ENCODE data around the gene DDX11.
"Not testable (repeated sequence)": the region's sequence is repeated elsewhere in the genome, so short reads cannot be mapped to it uniquely, and the experiment has no call there.

Gene DDX11

DNA sequence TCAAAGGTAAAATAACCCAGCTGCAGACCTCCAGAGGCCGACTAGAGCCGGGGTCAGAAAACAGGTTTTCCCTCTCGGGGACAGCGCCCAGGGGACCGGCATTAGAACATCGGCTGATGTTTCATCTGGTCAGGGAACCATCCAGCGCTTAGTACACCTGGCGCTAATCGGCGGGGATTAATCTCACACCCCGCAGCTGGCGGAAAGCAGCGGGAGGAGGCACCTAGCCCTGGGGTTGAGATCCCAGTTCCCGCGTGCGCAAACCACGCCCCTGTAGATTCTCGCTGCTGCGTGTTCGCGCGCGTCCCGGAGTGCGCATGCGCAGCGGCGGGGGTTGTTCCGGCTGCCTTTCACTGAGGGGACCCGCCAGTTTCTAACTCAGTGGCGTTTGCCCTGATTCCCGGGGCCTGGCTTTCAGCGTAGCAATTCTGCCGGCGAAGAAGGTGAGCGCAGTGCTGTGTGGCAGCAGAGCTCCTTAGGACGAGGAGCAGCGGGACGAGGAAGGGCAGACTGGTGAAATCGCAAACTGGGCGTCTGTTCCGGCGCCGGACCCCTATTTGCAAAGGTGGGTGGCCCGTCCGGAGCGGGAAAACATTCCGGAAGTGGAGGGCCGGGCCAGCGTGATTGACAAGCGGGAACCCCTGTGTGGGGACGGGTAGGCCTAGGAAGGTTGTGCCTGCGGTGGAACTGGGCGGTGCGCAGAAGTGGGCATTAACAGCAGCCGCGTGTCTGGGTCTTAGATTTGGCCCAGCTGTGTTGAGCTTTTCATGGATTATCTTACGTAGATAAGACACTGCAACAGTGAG is at the start of gene DDX11:
Gene DDX11 (plus strand): TSS at position 334 of the 806 bp plus-strand sequence. CDS start 4,534 bp downstream, outside the sequence.
- peak; percentile 78 for DNase-seq

DNA sequence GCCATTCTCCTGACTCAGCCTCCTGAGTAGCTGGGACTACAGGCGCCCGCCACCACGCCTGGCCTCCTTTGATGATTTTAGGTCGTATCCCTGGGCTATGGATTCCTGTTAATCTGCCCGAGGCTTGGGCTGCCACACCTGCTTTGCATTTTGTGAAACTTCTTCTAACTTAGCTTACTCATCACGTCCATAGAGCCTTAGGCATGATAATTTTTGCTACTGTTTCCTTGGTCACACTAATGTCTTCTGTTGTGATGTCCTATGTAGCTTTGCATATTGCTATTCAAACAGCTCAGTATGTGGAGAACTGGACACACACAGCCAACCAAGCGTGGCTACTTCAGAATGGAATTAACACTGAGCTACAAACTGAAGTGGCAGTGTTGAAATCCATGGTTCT is 47.5 kb upstream of the DDX11 start:
- peak; percentile 55 for DNase-seq

DNA sequence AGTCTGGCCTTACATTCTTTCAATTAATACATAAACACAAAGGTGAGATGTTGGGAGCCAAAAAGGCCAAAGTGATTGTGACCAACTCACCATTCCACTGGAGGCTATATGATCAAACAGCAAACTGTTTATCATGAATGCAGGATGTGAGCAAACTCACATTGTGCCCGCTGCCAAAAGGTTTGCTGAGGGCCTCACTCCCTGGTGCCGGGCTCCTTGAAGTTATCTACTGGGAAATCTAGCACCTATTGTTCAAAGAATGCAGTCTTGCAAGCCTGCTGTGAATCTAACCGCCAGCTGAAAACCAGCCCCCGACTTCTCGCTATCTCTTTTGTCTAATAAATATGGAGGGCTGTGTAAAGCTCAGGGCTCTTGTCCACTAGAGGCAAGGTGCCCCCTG is 46.7 kb upstream of the DDX11 start:
- not testable (repeated sequence) for DNase-seq

DNA sequence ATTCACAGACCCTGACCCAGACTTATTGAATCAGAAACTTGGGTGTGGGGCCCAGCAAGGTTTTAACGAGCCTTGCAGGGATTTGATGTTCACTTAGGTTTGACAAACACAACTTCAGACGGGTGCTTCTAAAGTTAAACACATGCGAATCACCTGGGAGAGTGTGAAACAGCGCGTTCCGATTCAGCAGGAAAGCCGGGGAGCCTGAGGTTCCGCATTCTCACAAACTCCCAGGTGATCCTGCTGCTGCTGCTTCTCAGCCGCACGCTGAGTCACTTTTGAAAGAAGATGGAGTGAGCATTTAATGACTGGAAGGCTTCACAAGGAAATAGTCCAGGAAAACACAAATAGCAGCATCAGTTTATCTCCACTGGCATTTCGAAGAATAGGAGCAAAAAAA is 44.2 kb upstream of the DDX11 start:
- no peak for DNase-seq

DNA sequence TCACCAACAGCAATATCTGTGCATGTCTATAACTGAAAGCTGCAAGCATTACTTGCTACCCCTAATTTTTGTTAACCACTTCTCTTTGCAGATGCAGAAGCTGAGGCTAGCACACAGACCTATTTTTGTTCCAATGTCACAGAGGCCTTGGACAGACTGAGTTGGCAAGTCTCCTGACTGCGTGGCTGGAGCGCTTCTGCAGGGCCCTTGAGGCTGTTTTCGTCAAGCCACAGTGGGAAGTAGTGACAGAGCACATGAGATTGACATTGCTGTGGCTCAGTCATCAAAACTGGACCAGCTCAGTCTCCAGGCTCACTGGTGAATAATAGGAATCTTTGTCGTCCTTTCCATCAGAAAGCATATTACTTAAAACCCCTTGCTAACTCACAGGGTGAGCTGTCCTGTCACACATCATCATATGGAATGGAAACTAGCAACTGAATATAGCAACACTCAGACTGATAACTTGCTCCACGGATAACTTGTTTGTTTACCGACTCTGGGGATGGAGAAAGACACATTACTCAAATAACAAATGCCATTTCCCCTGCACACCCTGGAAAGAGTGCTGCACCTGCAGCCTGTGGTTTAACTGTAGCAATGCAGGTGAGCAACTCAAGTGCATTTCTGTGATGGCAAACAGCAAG is 43.6 kb upstream of the DDX11 start:
- DNase-seq = no peak

DNA sequence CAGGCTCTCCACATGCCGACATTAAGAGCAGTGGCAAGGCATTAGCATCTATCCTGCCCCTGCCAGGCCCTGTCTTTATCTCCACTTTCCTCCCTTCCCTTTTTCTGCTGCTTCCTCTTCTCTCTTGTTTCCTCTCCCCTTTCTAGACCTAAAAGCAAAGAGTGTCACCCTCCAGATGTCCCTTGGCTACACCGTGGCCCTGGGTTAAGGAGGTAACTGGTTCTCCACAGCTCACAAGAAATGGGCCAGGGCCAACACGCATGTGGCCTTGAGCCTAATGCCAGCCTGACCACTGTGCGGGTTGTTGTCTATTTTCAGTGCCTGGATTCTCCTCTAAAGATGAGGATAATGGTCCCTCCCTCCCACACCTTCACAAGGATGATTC is 41.7 kb upstream of the DDX11 start:
- no peak for DNase-seq

DNA sequence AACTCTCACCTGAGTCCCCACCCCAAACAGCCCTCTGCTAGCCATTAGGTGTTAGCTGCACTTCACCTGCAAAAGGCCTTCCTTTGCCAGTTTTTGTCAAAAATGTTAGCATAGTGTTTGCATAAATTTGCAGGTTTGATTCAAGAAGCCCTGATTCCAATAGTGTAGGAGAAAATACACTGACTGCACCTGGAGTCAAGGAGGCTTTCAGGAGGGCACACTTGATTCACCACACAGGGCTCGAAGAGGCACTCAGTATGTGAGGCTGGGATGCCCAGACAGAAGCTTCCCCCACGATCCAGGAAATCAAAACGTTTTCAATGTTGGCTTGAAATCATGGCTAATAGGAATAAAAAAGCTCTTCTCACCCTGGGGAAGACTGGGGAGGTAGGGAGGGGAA is 40.5 kb upstream of the DDX11 start:
- no peak for DNase-seq

DNA sequence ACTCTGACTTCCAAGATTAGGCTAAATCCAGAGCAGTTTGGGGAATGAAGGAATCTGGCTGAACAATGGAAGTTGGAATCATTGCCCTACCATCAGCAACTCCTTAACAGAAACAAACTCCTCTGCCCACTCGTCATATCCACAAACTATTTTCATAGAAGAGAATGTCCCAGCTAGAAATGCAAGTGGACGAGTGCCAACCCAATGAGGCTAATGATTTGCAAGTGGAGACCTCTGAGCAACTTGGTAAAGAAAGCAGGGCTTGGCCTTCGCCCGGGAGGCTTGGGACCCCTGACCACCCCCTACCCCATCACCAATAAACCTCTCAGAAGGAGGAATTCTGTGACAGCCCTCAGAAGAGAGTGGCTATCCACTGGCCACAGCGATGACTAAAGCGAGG is 40.0 kb upstream of the DDX11 start:
- no peak for DNase-seq

DNA sequence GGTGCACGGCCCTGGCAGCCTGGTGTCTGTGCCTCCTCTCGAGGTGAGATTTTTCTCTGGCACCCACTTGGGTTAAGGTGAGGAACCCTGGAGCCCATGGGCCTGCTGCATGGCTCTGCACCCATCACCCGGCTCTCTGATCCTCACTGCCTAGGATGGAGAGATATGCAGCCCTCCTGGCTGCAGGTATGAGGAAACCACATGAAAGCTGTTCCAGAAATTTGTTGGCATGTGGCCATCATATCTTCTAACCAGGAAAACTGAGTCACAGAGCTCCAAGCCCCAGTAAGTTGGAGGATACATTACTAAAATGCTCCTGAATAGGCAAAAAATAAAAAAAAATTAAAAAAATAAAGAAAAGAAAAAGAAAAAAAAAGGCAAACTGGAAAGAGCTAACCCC is 39.3 kb upstream of the DDX11 start:
- no peak for DNase-seq

DNA sequence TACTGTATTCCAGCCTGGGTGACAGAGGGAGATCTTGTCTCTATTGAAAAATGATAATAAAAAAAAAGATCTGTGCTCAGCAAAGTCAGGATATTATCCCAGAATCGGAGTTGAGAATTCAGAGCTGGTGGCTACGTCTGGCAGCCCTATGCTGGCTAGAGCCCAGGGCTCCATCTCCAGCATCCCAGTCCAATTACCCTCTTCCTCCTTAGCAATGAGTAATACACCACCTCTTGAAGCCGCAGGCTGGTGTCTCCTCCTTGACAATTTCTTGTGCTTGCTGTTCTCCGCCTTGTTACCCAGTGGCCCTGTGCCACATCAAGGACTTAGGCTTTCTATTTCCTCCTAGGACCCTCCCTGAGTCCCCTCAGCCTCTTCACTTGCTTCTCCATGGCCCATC is 38.4 kb upstream of the DDX11 start:
- no peak for DNase-seq

DNA sequence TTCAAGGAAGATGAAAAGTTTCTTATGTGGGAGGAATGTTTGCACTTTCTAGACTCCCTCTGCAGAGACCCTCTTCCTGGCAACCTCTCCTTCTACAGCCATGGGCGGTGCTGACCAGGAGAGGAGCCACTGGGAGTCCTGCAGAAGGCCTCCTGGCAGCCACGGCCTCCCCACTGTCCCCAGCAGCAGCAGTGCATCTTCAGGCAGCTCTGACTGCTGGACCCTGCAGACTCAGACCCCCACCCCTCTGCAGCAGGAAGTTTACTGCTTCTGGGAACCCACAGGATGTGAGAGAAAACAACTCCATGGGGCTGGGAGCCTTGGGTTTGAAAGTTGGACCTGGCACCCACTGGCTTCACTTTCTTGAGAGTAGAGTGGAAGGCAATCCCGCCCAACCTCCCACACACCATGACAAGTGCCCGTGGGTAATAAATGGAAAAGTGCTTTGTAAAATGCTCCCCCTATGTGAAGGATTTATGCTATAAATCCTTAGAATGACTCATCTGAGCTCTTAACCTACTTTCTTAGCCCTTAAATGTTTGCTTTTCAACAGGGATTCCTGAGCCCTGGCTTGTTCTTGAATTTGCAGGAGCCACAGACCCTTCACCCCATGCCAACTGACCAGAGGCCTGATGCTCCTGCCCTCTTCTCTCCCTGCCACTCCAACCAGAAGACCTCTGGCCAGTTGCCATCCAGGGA is 37.5 kb upstream of the DDX11 start:
- DNase-seq = no peak

DNA sequence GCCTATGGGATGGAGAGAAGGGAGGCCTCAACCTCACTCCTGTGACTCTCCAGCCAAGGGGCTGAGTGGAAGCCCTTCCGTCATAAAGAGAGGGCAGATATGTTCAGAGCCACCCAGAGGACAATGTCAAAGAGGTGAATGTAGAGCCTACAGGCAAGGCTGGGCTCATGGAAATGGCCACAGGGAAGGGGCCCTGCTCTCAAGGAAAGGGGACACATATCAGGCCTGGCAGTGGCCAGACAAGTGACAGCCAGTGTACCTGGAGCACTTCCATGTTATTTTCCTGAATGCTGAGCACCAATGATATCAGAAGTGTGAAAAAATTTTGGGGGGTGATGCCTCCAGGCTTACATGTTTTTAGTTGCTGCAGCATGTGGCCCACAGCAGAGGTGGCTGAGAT is 36.6 kb upstream of the DDX11 start:
- DNase-seq = no peak

DNA sequence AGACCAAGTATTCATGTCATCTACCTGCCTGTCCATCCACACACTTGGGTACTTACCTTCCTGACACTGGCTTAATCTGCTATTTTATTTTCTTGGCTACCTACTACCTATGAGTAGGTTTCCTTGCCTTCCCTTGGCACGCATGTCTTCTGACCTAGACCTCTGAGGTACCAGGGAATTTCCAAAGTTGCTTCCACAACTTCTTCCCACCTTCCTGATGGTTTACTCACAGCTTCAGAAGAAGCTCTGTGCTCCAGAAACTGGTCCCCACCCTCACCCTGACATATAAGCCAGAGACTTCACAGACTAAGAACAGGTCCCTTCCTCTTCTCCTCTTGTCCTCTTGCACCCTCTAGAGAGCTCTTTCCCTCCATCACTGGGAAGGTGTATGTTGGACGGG is 35.7 kb upstream of the DDX11 start:
- no peak for DNase-seq

DNA sequence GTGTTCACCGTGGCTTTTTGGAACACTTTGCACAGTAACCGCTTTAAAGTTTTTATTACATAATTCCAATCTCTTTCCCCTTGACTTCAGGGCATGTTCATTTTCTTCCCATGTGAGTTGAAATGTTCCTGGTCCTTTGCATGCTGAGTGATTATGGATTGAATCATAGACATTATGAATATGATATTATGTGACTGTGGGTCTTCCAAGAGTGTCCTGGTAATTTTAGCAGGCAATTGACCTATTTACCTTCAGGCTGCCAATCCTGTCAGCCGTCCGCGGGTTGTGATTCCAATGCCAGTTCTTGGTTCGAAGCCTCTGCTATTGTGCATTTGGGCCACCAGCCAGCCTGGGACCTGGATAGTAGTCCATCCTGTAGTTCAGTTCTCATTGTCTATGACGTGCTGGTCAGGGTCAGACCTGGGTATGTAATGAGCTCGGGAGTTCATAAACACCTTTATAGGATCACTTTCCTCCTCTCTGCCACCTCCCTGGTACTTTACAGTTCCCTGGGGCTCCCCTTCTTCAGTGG is 32.6 kb upstream of the DDX11 start:
- no peak for DNase-seq

DNA sequence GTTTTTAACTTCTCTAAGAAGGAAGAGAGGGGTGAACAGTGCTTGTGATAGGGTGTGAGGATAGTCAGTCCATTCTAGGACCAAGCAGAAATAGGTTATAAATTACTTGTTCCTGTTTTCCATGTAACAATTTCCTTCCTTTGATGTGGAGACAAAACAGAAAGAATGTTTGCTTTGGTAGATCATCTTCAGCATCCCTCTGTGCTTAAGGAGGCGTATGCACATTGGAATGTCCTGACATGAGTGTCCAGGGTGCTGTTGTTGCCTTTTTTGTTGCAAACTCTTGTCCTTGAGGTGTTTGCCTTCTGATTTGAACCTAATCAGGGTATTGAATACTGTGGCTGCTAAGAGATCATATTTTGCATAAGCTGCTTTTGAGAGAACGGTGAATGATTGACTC is 23.5 kb upstream of the DDX11 start:
- not testable (repeated sequence) for DNase-seq

DNA sequence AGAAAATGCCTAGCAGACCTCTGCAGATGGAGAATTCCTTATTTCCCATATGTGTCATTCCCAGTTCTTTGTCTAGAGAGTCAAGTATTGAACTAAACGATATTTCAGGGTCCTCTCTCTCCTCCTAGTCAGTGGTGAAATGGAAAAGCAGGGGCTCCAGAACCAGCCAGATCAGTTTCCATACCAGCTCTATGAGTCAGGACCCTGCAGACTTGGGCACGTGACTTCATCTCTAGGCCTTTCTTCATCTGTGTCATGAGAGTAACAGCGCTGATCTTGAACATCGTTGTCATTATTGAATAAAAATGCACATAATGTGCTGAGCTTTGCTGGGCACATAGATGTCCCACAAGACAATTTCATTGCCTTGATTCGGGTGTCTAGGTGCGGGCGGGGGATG is 23.1 kb upstream of the DDX11 start:
- not testable (repeated sequence) for DNase-seq

DNA sequence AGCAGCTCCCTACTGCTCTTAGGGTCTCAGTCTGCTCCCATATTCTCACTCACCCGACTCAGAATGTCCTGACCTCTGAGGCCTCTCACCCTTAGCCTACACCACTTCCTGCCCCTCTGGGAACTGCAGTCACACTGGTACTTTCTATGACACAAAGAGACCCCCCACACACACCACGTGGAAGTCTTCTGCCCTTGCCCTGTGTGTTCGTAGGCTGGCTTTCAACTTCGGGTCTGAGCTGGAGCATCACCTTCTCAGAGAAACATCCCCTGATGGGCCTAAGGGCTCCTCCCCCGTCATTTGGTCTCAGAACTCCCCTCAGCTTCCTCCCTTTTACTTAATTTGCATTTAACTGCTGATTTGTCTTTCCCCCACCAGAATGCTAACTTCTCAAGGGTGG is 22.0 kb upstream of the DDX11 start:
- not testable (repeated sequence) for DNase-seq

DNA sequence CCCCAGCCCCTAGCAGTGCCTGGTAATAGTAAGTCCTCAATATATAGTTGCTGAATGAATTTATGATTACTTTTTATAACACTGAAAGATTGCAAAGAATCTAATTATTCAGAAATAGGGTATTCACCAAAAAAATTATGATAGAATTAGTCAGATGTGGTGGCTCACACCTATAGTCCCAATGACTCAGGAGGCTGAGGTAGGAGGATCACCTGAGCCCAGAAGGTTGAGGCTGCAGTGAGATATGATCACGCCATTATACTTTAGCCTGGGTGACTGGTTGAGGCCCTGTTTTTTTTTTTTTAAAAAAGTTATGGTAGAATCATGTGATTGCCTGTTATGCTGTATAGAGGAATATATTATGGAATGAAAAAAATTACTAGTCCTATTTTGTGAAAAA is 21.5 kb upstream of the DDX11 start:
- not testable (repeated sequence) for DNase-seq

DNA sequence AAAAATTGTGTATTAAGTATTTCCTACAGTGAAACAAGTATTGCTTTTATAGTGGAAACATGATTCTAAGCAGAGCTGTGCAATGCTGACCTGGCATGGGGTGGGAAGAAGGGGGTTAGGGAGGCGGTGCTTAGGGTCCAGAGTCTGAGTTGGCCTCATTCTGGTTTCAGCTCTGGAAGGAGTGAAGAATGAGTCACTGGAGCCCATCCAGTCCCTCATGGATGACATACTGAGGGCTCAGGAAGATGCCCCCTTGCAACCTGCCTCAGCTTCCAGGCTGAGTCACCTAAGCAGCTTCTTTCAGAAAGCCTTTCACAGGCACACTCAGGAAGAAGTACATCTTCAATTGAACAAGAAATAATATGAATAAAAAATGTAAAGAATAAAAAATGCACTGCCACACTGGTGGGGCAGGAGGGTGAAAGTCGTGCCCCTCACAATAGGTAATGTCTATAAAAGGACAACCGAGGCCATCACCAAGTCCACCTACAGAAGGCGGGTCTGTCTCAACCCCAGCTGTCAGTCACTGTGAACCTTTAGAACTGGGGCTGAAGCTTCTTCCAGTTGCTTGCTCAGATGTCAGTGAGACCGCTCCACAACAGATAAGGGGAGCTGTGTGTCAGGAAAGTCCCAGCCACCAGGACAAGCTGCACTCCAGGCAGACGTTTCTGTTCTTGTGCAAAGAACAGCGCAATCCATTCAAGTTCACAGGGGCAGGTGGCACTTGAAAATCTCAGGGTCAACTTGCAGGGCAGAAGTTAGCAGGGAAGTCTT is 20.8 kb upstream of the DDX11 start:
- DNase-seq = not testable (repeated sequence)

DNA sequence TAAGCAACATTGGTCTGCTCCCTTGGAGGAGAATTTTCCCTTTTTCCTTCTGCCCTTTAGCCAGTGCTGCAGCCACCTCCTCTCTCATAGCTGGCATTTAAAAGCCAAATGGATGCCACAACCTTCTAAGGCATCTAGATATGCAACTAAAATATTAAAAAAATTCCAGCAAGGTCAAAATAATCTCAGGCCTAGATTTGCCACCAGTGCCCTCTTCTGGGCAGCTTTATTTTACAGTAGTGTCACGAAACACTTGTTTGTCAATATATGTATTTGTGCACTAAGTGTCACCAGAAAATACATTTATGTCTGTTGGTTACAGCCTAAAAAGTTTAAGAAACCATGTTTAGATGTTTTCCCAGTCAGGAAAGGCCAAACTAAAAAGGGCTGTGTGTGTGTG is 19.7 kb upstream of the DDX11 start:
- not testable (repeated sequence) for DNase-seq

DNA sequence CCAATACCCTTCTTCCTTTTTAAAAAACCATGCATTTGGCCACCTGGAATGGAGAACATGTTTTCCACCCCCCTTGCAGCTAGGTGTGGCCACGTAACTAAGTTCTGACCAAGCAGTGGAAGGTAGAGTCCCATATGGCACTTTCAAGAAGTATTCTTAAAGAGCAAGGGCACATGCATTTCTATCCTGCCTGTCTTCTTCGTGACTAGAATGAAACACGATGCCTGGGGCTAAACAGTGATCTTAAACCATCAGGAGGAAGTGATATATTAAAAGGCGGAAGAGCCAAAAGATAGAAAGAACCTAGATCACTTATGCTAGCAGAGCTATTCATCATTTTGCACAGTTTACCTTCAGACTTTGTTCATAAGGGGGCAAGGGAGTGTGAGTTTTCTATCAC is 16.0 kb upstream of the DDX11 start:
- no peak for DNase-seq

DNA sequence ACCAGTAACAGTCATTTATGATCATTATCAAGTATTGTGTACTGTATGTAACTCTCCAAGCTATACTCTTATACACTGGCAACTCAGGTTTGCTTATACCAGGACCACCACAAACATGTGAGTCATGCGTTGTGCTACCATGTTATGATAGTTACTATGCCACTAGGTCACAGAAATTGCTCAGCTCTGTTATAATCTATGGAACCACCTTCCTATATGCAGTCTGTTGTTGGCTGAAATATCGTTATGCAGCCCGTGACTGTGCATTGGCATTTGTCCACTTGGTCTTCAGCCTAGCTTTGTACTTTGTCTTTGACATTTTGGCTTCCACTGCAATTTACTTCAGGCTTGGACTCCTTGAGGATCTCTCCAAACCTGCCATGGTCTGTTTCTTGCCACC is 7.5 kb upstream of the DDX11 start:
- not testable (repeated sequence) for DNase-seq

DNA sequence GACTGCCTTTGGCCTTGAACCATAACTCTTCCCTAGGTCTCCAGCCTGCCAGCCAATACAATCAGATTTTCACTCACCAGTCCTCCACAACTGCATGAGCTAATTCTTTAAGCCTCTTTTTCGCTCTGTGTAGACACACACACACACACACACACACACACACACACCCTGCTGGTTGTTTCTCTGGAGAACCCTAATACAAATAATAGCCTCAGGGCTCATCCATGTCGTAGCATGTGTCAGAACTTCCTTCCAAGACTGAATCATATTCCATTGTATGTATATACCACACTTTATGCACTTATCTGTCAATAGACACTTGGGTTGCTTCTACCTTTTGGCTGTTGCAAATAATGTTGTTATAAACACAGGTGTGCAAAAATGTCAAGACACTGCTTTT is 6.0 kb upstream of the DDX11 start:
- not testable (repeated sequence) for DNase-seq
